Motor neuron (in vitro differentiated cells): ENCODE data around the gene C10orf71. TPM values are rescaled to one million over a fixed set of nuclear protein-coding genes. Genes with fewer than 3 reads are reported as not detected.

Experiments used
- total RNA-seq, 8 experiments: library from RNA; unstranded; fragments of 300-600 nt; gene quantifications; 2 replicates each; pipeline versions ENCODE4 v1.2.3 to v1.2.4, GENCODE V29; 2022

C10orf71 gene
- total RNA-seq, 8 experiments from 2014 or later = 0.04 to 1.6 (median 0.22) TPM; not detected in 2

Other genes starting within 250 kb of the C10orf71 start
- gene VSTM4, start 183.6 kb upstream of the C10orf71 start, total RNA-seq = 10 to 100 TPM in 1 of 8 experiments, 1 to 10 TPM in 5, under 1 TPM in 2; 0.24 to 19.0 (median 2.0) TPM
- under 1 TPM in 4 of 8 experiments, not detected in 4; 0.14 to 0.36 (median 0.22) TPM for gene FAM170B, start 165.1 kb upstream of the C10orf71 start, total RNA-seq
- gene TMEM273, start 110.8 kb upstream of the C10orf71 start, total RNA-seq = under 1 TPM in 4 of 8 experiments, not detected in 4; 0.25 to 0.71 (median 0.36) TPM
- gene DRGX, start 96.9 kb downstream of the C10orf71 start, total RNA-seq = under 1 TPM in 4 of 8 experiments, not detected in 4; 0.04 to 0.47 (median 0.31) TPM
- gene ERCC6, start 240.0 kb downstream of the C10orf71 start, total RNA-seq = 100 to 1,000 TPM in 1 of 8 experiments, 10 to 100 TPM in 6, 1 to 10 TPM in 1; 9.9 to 112 (median 15.3) TPM